T47D (cell line): ENCODE measurements around the gene LTBP1.

Experiments
- DNase-seq, 2 experiments: peaks; one replicate each; pipeline versions ENCODE4 v3.0.0 to v3.0.0-alpha.2; 2011 to 2012; ENCODE audit warnings: low read depth in 1 of 2, low spot score in 1 of 2
- JUND ChIP-seq: IDR thresholded peaks from 2 replicates; pipeline ENCODE4 v1.6.1; 2012; ENCODE audit warnings: low read depth
- in situ Hi-C: cut with HindIII; loops from 2 replicates; pipeline ENCODE4 v1.10.0; 2016; ENCODE audit warnings: low sequenced_read_pairs, low pct_unique_long_range_greater_than_20kb

The LTBP1 gene

GRCh38 chr2:33104052-33104623 lies 157.4 kb downstream of the LTBP1 start:
- TF ChIP-seq JUND, result no peak
- in situ Hi-C loops, result no loop called here
- DNase-seq, result no peak

- in situ Hi-C loops, result no loop called here
- no peak for TF ChIP-seq JUND
These were observed 158.0 kb downstream of the LTBP1 start for GRCh38 chr2:33104726-33105125.

GRCh38 chr2:33106115-33106514 lies 159.4 kb downstream of the LTBP1 start:
- DNase-seq, result no peak
- TF ChIP-seq JUND, result no peak
- in situ Hi-C loops, result no loop called here

More at GRCh38 chr2:33104726-33105125, 158.0 kb downstream of the LTBP1 start:
- DNase-seq, result no peak

DNA sequence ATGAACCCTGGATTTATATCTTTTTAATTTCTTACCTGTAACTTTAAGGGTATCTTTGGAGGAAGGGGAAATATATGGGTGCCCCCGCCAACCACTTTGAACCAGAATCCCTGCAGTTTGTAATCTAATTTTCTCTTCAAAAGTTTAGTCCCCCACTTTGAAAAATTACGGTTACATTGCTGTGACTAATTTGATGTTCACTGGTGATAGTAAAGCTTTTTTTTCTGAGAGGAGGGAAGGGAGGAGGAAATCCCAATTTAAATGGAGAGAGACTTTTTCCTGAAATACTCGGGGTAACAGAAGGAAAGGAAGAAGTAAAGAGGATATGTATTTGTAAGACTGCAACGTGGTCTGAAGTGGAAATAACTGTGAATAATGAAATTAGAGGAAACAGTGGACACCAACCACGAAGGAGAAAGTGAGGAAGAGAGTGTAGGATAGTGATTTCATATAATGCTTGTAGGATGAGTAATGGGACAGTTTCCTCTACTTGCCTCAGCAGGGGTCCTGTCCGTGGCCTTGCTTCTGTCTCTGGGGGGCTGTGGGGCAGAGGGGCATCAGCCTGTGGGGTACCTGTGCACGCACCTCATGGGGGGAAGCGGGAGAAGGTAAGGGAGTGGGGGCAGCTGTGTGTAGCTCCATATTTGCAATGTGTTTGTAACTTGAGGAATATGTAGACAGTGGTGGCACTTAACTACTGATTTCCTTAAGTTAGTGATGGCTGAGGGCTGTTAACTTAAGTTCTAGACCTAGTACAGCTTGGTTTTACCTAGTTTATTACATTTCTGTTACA lies 161.1 kb downstream of the LTBP1 start:
- DNase-seq, result no peak
- TF ChIP-seq JUND, result no peak
- in situ Hi-C loops, result no loop called here

GRCh38 chr2:33108483-33109443 lies 162.0 kb downstream of the LTBP1 start:
- TF ChIP-seq JUND, result no peak
- DNase-seq, result no peak
- in situ Hi-C loops, result no loop called here

DNA sequence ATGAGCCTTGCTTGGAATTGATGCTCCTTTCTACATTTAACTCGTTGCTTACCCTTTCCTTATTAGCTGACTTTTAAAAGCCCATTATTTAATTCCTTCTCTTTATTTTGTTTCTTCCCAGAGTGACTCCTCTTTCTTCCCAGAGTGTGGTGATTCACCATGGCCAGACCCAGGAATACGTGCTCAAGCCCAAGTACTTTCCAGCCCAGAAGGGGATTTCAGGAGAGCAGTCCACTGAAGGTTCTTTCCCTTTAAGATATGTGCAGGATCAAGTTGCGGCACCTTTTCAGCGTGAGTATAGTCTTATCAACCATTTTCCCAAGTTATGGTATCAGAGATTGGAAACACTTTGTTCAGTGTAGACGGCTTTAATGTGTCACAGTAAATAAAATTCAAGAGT lies 163.7 kb downstream of the LTBP1 start:
- no peak for DNase-seq
- TF ChIP-seq JUND, result no peak
- in situ Hi-C loops, result no loop called here

DNA sequence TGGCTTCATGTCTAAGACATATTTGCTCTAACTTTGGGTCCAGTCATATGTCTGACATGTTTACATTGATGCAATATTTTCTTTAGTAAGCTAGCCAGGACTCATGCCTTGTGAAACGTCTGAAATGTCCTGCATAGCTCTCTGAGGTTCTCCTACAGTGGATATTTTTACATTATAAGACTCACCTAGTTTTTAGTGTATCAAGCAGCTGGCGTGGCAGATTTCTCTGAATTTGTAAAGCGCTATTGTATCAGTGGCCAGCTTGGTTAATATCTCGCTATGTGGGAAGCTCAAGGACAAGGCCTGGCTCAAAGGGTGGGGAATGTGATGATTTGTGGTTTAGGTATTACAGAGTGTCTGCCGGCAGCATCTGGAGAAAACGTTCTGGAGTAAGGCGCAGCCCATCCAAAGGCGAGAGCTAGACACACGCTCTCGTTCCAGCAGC lies 164.3 kb downstream of the LTBP1 start:
- no peak for TF ChIP-seq JUND
- DNase-seq, result no peak
- in situ Hi-C loops, result no loop called here

DNA sequence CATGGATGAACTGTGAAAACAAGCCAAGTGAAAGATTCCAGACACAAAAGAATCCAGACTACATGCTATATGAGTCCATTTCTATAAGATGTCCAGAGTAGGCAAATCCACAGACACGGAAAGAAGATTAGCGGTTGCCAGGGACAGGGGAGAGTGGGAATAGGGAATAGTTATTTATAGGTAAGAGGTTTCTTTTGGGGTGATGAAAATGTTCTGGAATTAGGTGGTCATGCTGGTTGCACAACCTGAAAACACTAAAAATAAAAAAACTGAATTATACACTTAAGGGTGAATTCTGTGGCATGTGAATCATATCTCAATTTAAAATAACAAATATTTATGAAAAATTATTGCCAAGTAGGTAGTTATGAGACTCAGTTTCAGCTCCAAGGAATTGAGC lies 168.4 kb downstream of the LTBP1 start:
- in situ Hi-C loops, result no loop called here
- no peak for TF ChIP-seq JUND
- no peak for DNase-seq

DNA sequence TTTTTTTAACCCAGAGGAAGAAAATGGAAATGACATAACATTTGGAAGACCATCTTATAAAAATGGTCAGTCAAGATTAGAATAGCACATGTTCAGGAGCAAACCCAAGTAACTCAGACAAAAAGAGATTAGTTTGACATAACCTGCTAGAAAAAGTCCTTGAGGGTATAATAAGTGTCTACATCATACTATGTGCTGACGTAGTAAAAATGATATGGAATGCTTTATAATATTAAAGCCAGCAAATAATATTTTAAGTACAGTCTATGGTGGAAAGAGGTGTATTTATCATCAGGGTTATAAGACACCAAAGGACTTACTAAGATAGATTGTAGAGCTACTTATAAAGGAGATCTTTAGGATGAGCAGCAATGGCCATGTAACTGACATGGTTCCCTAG lies 169.0 kb downstream of the LTBP1 start:
- DNase-seq, result no peak
- no peak for TF ChIP-seq JUND
- in situ Hi-C loops, result no loop called here

- in situ Hi-C loops, result no loop called here
- no peak for TF ChIP-seq JUND
- no peak for DNase-seq
These were observed 170.0 kb downstream of the LTBP1 start for GRCh38 chr2:33116799-33117198.

DNA sequence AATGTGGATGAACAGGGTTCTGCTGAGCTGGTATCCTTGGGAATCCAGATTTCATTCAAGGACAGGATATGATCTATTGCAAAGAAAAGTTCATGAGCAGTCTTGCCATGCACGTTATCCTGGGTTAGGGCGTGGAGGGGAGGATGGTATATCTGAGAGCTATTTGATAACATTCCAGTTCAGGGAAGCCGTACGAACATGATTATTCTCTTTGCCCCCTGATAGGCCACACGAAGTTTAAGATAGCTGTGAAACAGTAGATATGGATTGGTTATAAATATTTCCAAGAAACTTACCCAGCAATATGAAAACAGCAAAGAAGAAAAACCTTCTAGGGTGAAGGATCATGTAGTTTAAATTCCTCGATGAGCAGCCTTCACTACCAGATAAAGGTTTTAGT lies 171.9 kb downstream of the LTBP1 start:
- TF ChIP-seq JUND, result no peak
- in situ Hi-C loops, result no loop called here
- no peak for DNase-seq

- TF ChIP-seq JUND, result no peak
- in situ Hi-C loops, result no loop called here
- DNase-seq, result no peak
These were observed 174.7 kb downstream of the LTBP1 start for GRCh38 chr2:33121416-33121815.

GRCh38 chr2:33121925-33122324 lies 175.2 kb downstream of the LTBP1 start:
- DNase-seq, result no peak
- TF ChIP-seq JUND, result no peak
- in situ Hi-C loops, result no loop called here
